K562 (cell line): Measurements from ENCODE around the gene OR8A1. TPM values are rescaled to one million over a fixed set of nuclear protein-coding genes. Genes with fewer than 3 reads are reported as not detected.

Source experiments
- DIDO1 ChIP-seq: fragments of 450-650 bp; IDR thresholded peaks from 2 replicates; pipeline ENCODE4 v1.6.1; 2016; ENCODE audit warnings: low read depth, missing biosample characterization, missing genetic modification characterization
- GATAD2B ChIP-seq: fragments of 450-650 bp; IDR thresholded peaks from 2 replicates; pipeline ENCODE4 v1.6.1; 2017; ENCODE audit warnings: mild to moderate bottlenecking, borderline replicate concordance
- HMG20B ChIP-seq: fragments of 250-450 bp; sonication (Bioruptor Pico); IDR thresholded peaks from 2 replicates; pipeline ENCODE4 v1.5.0; 2021; ENCODE audit warnings: mild to moderate bottlenecking
- ILK ChIP-seq: fragments of 450-650 bp; IDR thresholded peaks from 2 replicates; pipeline ENCODE4 v1.6.1; 2016; ENCODE audit warnings: missing genetic modification characterization, low read depth, mild to moderate bottlenecking, missing compliant biosample characterization, moderate library complexity, borderline replicate concordance
- JUND ChIP-seq, 2 experiments: IDR thresholded peaks; 2 replicates in 1 of 2; 3 replicates in 1 of 2; pipeline ENCODE4 v1.6.1; 2011; ENCODE audit warnings: borderline replicate concordance in 2 of 2, low read depth in 2 of 2, low read length in 2 of 2, improper control_type of control experiment in 1 of 2, missing biosample characterization in 1 of 2, missing genetic modification characterization in 1 of 2, missing genetic modification reagents in 1 of 2
- MAFF ChIP-seq: IDR thresholded peaks from 2 replicates; pipeline ENCODE4 v1.6.1; 2012; ENCODE audit warnings: low read length, improper control_type of control experiment
- MEF2D ChIP-seq: conservative IDR thresholded peaks from 2 replicates; pipeline ENCODE4 v1.6.1; 2016; ENCODE audit warnings: low read depth, missing genetic modification characterization, missing compliant biosample characterization
- NFE2 ChIP-seq: IDR thresholded peaks from 2 replicates; pipeline ENCODE4 v1.6.1; 2014; ENCODE audit warnings: antibody characterized with exemption, low read depth
- SMAD2 ChIP-seq: fragments of 150-350 bp; IDR thresholded peaks from 2 replicates; pipeline ENCODE4 v1.6.1; 2014; ENCODE audit warnings: low read depth, mild to moderate bottlenecking, low read length
- TRIM28 ChIP-seq: fragments of 450-650 bp; IDR thresholded peaks from 2 replicates; pipeline ENCODE4 v1.6.1; 2017
- ZNF174 ChIP-seq: fragments of 250-450 bp; sonication (Bioruptor Pico); IDR thresholded peaks from 2 replicates; pipeline ENCODE4 v1.4.0; 2020; ENCODE audit warnings: mild to moderate bottlenecking
- ZNF668 ChIP-seq: fragments of 250-450 bp; sonication (Bioruptor Pico); IDR thresholded peaks from 2 replicates; pipeline ENCODE4 v1.8.0; 2022; ENCODE audit warnings: mild to moderate bottlenecking, inconsistent platforms
- ZNF830 ChIP-seq: fragments of 250-450 bp; sonication (Bioruptor Pico); IDR thresholded peaks from 2 replicates; pipeline ENCODE4 v1.5.0; 2021; ENCODE audit warnings: mild to moderate bottlenecking
- ZSCAN32 ChIP-seq: fragments of 450-650 bp; formaldehyde crosslinking; IDR thresholded peaks from 2 replicates; pipeline ENCODE4 v1.4.0; 2020; ENCODE audit warnings: mild to moderate bottlenecking, moderate library complexity
- polyA plus RNA-seq, 8 experiments: library from polyadenylated mRNA; depleted of rRNA in 4 of 8; stranded (reverse) in 5 of 8; unstranded in 3 of 8; fragments of >200 nt; fragmentation: Nextera tagmentation in 2 of 8; fragmentation: Illumina TruSeq in 1 of 8; extraction: Ambion mirVana in 2 of 8; extraction: Trizol in 1 of 8; gene quantifications; 2 replicates each; pipeline versions ENCODE4 v1.2.1 to v1.2.3, GENCODE V29; 2011 to 2014; ENCODE audit warnings: inconsistent platforms in 1 of 8, missing spikeins in 1 of 8
- total RNA-seq, 7 experiments: library from RNA; depleted of rRNA in 6 of 7; stranded (reverse); fragments of >200 nt in 6 of 7; fragmentation: Illumina TruSeq in 2 of 7; extraction: Trizol in 2 of 7; gene quantifications; 2 replicates each; pipeline versions ENCODE4 v1.2.1 to v1.2.3, GENCODE V29; 2011 to 2021; ENCODE audit warnings: low replicate concordance in 1 of 7
- TF ChIP-seq, protein P1 (sequence below): fragments of 250-450 bp; sonication (Bioruptor Pico); IDR thresholded peaks from 2 replicates; pipeline ENCODE4 v1.4.0; 2020; ENCODE audit warnings: mild to moderate bottlenecking, moderate library complexity
- TF ChIP-seq, protein P2 (sequence below), 2 experiments: fragments of 450-650 bp in 1 of 2; sonication (generic) in 1 of 2; formaldehyde crosslinking in 1 of 2; IDR thresholded peaks; 2 replicates each; pipeline versions ENCODE4 v1.7.1 to v1.9.0; 2016 to 2022; ENCODE audit warnings: inconsistent platforms in 1 of 2, mild to moderate bottlenecking in 1 of 2, missing genetic modification reagents in 1 of 2

The OR8A1 gene
- total and polyA plus RNA-seq, 9 of the 15 experiments (the other 6 are each of a cell fraction or from before 2014, with no cell fraction given): 0.27 to 2.7 (median 1.4) TPM

DNA sequence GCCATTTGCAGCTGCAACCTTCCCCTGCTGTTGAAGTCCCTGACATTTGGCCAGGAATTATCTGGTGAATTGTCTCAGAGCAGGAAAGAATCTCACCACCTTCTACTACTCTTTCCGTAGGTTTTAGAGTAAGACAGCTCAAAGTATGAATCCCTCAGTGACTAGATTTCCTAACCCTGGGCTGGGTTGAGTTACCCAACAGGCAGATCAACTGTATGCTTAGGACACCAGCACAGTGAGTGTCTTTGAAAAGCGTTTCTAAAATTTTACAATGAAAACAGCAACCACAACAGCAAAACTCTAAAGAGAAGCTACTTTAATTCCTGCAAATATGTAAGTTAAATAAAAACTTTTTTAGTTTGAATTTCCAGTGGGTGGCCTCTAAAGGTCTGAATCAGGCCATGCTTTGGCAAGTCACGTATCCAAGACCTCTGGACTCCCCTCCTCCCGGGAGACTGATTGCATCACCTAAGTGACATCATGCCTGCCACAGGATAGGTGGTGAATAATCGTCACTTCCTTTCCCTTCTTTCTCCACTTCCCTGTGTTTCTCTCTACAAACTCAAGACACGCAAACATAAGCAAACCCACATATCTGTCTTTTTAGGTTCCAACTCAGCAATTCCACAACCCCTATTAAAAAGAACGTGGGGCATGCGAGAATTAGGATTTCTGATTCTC, 34.1 kb upstream of the OR8A1 start (continued):
- TF ChIP-seq TRIM28 (no peak), MAFF (no peak), DIDO1 (tag) (no peak), HMG20B (CRISPR knock-in tag) (no peak), JUND (IDR thresholded peaks at IDR 0.05; ENCODE audit: borderline replicate concordance, low read depth, low read length) (peak; percentile 81), JUND (tag; IDR thresholded peaks at IDR 0.05; ENCODE audit: borderline replicate concordance, low read depth, low read length) (peak; percentile 70; the same call in 2 of the 3 replicates), NFE2 (no peak), ILK (tag) (no peak), ZSCAN32 (CRISPR knock-in tag) (no peak), MEF2D (tag) (no peak), GATAD2B (no peak), ZNF174 (CRISPR knock-in tag) (no peak), SMAD2 (no peak), ZNF668 (CRISPR knock-in tag) (0 out of 2 replicates have a peak, but pooled peaks have one; percentile 10), ZNF830 (no peak)
- TF ChIP-seq, protein P1, sequence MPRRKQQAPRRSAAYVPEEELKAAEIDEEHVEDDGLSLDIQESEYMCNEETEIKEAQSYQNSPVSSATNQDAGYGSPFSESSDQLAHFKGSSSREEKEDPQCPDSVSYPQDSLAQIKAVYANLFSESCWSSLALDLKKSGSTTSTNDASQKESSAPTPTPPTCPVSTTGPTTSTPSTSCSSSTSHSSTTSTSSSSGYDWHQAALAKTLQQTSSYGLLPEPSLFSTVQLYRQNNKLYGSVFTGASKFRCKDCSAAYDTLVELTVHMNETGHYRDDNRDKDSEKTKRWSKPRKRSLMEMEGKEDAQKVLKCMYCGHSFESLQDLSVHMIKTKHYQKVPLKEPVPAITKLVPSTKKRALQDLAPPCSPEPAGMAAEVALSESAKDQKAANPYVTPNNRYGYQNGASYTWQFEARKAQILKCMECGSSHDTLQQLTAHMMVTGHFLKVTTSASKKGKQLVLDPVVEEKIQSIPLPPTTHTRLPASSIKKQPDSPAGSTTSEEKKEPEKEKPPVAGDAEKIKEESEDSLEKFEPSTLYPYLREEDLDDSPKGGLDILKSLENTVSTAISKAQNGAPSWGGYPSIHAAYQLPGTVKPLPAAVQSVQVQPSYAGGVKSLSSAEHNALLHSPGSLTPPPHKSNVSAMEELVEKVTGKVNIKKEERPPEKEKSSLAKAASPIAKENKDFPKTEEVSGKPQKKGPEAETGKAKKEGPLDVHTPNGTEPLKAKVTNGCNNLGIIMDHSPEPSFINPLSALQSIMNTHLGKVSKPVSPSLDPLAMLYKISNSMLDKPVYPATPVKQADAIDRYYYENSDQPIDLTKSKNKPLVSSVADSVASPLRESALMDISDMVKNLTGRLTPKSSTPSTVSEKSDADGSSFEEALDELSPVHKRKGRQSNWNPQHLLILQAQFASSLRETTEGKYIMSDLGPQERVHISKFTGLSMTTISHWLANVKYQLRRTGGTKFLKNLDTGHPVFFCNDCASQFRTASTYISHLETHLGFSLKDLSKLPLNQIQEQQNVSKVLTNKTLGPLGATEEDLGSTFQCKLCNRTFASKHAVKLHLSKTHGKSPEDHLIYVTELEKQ (CRISPR knock-in tag): no peak
- TF ChIP-seq, protein P2, sequence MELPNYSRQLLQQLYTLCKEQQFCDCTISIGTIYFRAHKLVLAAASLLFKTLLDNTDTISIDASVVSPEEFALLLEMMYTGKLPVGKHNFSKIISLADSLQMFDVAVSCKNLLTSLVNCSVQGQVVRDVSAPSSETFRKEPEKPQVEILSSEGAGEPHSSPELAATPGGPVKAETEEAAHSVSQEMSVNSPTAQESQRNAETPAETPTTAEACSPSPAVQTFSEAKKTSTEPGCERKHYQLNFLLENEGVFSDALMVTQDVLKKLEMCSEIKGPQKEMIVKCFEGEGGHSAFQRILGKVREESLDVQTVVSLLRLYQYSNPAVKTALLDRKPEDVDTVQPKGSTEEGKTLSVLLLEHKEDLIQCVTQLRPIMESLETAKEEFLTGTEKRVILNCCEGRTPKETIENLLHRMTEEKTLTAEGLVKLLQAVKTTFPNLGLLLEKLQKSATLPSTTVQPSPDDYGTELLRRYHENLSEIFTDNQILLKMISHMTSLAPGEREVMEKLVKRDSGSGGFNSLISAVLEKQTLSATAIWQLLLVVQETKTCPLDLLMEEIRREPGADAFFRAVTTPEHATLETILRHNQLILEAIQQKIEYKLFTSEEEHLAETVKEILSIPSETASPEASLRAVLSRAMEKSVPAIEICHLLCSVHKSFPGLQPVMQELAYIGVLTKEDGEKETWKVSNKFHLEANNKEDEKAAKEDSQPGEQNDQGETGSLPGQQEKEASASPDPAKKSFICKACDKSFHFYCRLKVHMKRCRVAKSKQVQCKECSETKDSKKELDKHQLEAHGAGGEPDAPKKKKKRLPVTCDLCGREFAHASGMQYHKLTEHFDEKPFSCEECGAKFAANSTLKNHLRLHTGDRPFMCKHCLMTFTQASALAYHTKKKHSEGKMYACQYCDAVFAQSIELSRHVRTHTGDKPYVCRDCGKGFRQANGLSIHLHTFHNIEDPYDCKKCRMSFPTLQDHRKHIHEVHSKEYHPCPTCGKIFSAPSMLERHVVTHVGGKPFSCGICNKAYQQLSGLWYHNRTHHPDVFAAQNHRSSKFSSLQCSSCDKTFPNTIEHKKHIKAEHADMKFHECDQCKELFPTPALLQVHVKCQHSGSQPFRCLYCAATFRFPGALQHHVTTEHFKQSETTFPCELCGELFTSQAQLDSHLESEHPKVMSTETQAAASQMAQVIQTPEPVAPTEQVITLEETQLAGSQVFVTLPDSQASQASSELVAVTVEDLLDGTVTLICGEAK (IDR thresholded peaks at IDR 0.05): 0 out of 2 replicates have a peak, but pooled peaks have one; percentile 17
- TF ChIP-seq, protein P2 (CRISPR knock-in tag; IDR thresholded peaks at IDR 0.05): no peak
